Measurements from ENCODE around the gene GSG1.

Gene GSG1

GRCh38 chr12:13128291-13128965 is 25.0 kb upstream of the GSG1 start:
- TF ChIP-seq CTCF (IDR thresholded peaks at IDR 0.05): no peak

GRCh38 chr12:13127444-13127843 is 24.0 kb upstream of the GSG1 start:
- TF ChIP-seq CTCF (IDR thresholded peaks at IDR 0.05): no peak

GRCh38 chr12:13126494-13126893 is 23.0 kb upstream of the GSG1 start:
- no peak for TF ChIP-seq CTCF (IDR thresholded peaks at IDR 0.05)

- no peak for TF ChIP-seq CTCF (IDR thresholded peaks at IDR 0.05)
Observed at GRCh38 chr12:13125996-13126395, 22.5 kb upstream of the GSG1 start.

- TF ChIP-seq CTCF (IDR thresholded peaks at IDR 0.05): no peak
Observed at GRCh38 chr12:13124656-13125505, 21.4 kb upstream of the GSG1 start.

- TF ChIP-seq CTCF (IDR thresholded peaks at IDR 0.05): no peak
Observed at GRCh38 chr12:13121568-13121967, 18.1 kb upstream of the GSG1 start.

- TF ChIP-seq CTCF (IDR thresholded peaks at IDR 0.05): no peak
Observed at GRCh38 chr12:13120413-13120812, 16.9 kb upstream of the GSG1 start.

Measured in LNCAP (cell line).